OCI-LY7 (cell line): Measurements from ENCODE around the gene ABR. TPM values are rescaled to one million over a fixed set of nuclear protein-coding genes. Genes with fewer than 3 reads are reported as not detected.
"Not testable (repeated sequence)": the region's sequence is repeated elsewhere in the genome, so short reads cannot be mapped to it uniquely, and the experiment has no call there.

Source experiments
- BruUV-seq: library from RNA; stranded (reverse); fragments of 400-500 nt; replicated peaks from 2 replicates; lab custom pipeline; 2021; lab: Mats Ljungman, UMichigan
- CTCF ChIA-PET: fragments of 300-600 bp; sonication (Branson Sonifier 250); formaldehyde crosslinking; loops from one replicate; lab custom pipeline; 2022; ENCODE audit warnings: antibody characterized with exemption; ENCODE audit not compliant: unreplicated experiment; lab: Charles Lee
- POLR2A ChIA-PET: fragments of 300-600 bp; sonication (Branson Sonifier 250); formaldehyde crosslinking; loops from one replicate; lab custom pipeline; 2022; ENCODE audit warnings: antibody characterized with exemption; lab: Charles Lee
- DNase-seq: peaks from one replicate; pipeline ENCODE4 v3.0.0-alpha.2; 2015; ENCODE audit warnings: low spot score
- H2AFZ ChIP-seq: fragments of 200-600 bp; sonication (generic), shearing (Covaris generic); 2 replicates; pipeline ENCODE4 v1.6.1; 2014; ENCODE audit warnings: mild to moderate bottlenecking, antibody characterized with exemption, low read length, moderate library complexity
- H3K27ac ChIP-seq: fragments of 200-600 bp; sonication (generic); 2 replicates; pipeline ENCODE4 v1.5.1; 2014; ENCODE audit warnings: mixed run types, low read depth, mild to moderate bottlenecking, moderate library complexity, low read length, inconsistent platforms; ENCODE audit not compliant: poor library complexity, severe bottlenecking
- H3K36me3 ChIP-seq: fragments of 200-600 bp; sonication (generic); 2 replicates; pipeline ENCODE4 v1.6.1; 2014; ENCODE audit warnings: mild to moderate bottlenecking, antibody characterized with exemption, low read length, moderate library complexity, mixed read lengths; ENCODE audit not compliant: insufficient read depth
- H3K4me1 ChIP-seq: fragments of 200-600 bp; sonication (generic); 2 replicates; pipeline ENCODE4 v1.5.1; 2014; ENCODE audit warnings: mild to moderate bottlenecking, low read length; ENCODE audit not compliant: insufficient read depth, poor library complexity, severe bottlenecking
- H3K4me2 ChIP-seq: fragments of 200-600 bp; sonication (generic); 2 replicates; pipeline ENCODE4 v1.6.1; 2014; ENCODE audit warnings: mild to moderate bottlenecking, low read length
- H3K4me3 ChIP-seq: fragments of 200-600 bp; sonication (generic); 2 replicates; pipeline ENCODE4 v1.5.1; 2014; ENCODE audit warnings: mild to moderate bottlenecking, low read depth, low read length; ENCODE audit not compliant: poor library complexity, severe bottlenecking
- H3K79me2 ChIP-seq: fragments of 200-600 bp; sonication (generic); 2 replicates; pipeline ENCODE4 v1.6.1; 2016; ENCODE audit warnings: low read depth, mild to moderate bottlenecking, low read length, moderate library complexity, mixed read lengths; ENCODE audit not compliant: insufficient read depth
- H3K9me2 ChIP-seq: fragments of 200-600 bp; sonication (generic); 2 replicates; pipeline ENCODE4 v1.6.1; 2016; ENCODE audit warnings: mild to moderate bottlenecking, low read length, mixed read lengths; ENCODE audit not compliant: insufficient read depth
- H3K9me3 ChIP-seq: fragments of 200-600 bp; sonication (generic); 2 replicates; pipeline ENCODE4 v1.6.1; 2014; ENCODE audit warnings: mild to moderate bottlenecking, mixed run types, low read length, mixed read lengths
- H4K20me1 ChIP-seq: fragments of 200-600 bp; sonication (generic); 2 replicates; pipeline ENCODE4 v1.6.1; 2014; ENCODE audit warnings: mild to moderate bottlenecking, antibody characterized with exemption, low read length, moderate library complexity, mixed read lengths; ENCODE audit not compliant: insufficient read depth
- EZH2phosphoT487 ChIP-seq: fragments of 200-600 bp; sonication (generic); IDR thresholded peaks from 2 replicates; pipeline ENCODE4 v1.6.1; 2018; ENCODE audit warnings: low read depth, borderline replicate concordance, mild to moderate bottlenecking, mixed run types, antibody characterized with exemption, low read length, moderate library complexity, mixed read lengths
- intact Hi-C: fragments of 100-400 bp; cut with micrococcal nuclease; formaldehyde crosslinking; loops from one replicate; pipeline ENCODE4 v1.10.0; 2022; ENCODE audit not compliant: unreplicated experiment
- total RNA-seq, 2 experiments: library from RNA; depleted of rRNA in 1 of 2; stranded (reverse); fragments of >200 nt in 1 of 2; shearing (Covaris generic) in 1 of 2; gene quantifications; 2 replicates each; pipeline ENCODE4 v1.2.3, GENCODE V29; 2014 to 2022
- TF ChIP-seq, protein P1 (sequence below): fragments of 200-600 bp; sonication (generic); conservative IDR thresholded peaks from 2 replicates; pipeline ENCODE4 v1.5.1; 2014; ENCODE audit warnings: mild to moderate bottlenecking, antibody characterized with exemption, low read length, moderate library complexity, mixed read lengths

Gene ABR
- total RNA-seq, 2 experiments from 2014 or later, result 164 to 181 TPM

DNA sequence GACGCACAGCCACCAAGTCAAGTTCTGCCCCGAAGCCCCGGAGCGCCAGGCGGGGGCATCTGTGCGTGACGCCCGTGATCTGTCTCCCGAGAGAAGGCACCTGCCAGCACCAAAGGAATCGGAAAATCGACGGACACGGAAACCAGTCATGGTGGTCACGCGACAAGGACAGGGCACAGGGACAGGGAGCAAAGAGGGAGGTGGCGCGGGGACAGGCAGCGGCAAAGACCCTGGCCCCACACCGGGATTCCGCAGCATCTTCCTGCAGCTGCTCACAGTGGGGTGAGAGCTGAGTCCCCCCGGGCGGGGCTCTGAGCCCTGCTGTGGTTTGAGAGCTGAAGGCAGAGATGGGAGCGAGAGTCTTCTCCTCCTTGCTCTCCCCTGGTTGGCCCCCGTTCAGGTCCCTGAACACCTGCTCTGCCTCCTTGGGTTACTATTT, 56.4 kb downstream of the ABR start:
- CTCF ChIA-PET, result interaction anchor here (1.0 kb wide), 1 partner anchor 209 kb away, joined by 3 read pairs; no protein-coding TSS in a partner anchor
- Histone ChIP-seq H3K4me3 (peak overlapping the region; percentile 8), H3K9me2 (no peaks in the 10 kb centered on the region), H4K20me1 (peaks cover 9% of the 10 kb centered on the region), H3K79me2 (peaks cover 10% of the 10 kb centered on the region), H3K9me3 (no peaks in the 10 kb centered on the region), H2AFZ (no peak overlapping the region), H3K4me2 (peak overlapping the region; percentile 41), H3K4me1 (peaks cover 24% of the 10 kb centered on the region), H3K36me3 (peaks cover 32% of the 10 kb centered on the region), H3K27ac (peak overlapping the region; percentile 34)
- intact Hi-C loops, result loop anchor here (1.0 to 5.0 kb wide), 6 partner anchors 44 to 209 kb away; no protein-coding TSS in a partner anchor
- TF ChIP-seq, protein P1, sequence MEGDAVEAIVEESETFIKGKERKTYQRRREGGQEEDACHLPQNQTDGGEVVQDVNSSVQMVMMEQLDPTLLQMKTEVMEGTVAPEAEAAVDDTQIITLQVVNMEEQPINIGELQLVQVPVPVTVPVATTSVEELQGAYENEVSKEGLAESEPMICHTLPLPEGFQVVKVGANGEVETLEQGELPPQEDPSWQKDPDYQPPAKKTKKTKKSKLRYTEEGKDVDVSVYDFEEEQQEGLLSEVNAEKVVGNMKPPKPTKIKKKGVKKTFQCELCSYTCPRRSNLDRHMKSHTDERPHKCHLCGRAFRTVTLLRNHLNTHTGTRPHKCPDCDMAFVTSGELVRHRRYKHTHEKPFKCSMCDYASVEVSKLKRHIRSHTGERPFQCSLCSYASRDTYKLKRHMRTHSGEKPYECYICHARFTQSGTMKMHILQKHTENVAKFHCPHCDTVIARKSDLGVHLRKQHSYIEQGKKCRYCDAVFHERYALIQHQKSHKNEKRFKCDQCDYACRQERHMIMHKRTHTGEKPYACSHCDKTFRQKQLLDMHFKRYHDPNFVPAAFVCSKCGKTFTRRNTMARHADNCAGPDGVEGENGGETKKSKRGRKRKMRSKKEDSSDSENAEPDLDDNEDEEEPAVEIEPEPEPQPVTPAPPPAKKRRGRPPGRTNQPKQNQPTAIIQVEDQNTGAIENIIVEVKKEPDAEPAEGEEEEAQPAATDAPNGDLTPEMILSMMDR, result no peak
- TF ChIP-seq EZH2phosphoT487, result no peak
- BruUV-seq, result no TSS peak
- peak; percentile 49 for DNase-seq
- POLR2A ChIA-PET, result interaction anchor here (0.6 to 0.7 kb wide), 2 partner anchors 39 to 106 kb away, joined by 3 read pairs; no protein-coding TSS in a partner anchor

DNA sequence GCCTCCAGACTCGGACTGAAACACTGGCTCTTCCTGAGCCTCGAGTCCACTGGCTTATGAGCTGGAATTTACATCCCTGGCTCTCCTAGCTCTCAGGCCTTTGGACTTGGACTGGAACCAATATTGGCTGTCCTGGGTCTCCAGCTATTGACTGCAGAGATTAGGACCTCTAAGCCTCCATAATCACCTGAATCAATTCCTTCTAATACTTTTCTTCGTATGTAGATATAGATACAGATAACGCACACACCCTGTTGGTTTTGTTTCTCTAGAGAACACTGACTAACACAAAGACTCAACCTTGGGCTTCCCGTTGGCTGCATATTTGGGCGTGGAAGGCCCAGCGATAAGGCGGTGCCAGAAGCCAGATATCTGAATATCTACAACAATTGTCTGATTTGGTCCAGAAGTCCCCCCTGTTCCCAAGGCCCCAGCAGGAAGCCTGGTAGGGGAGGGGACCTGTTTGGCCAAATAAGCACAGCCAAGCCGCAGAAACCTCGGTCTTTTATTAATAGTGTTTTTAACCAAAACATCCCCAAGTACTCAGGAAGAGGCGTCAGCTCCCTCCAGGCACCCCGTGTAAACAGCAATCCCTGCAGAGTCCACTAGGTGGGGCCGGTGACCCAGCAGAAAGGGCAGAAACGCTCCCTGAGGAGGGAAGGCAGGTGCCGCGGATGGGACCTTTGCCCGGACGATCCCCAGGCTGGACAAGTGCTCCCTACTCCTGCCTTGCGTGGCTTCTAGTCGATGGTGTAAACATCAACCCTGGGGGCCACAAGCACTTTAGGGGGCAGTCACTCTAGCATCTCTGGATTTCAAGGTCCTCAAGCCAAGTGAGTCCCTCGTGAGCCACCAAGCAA, 57.0 kb downstream of the ABR start:
- ChIA-PET CTCF (interaction anchor here (0.6 to 1.0 kb wide), 4 partner anchors 59 to 210 kb away, joined by 3 read pairs; no protein-coding TSS in a partner anchor), POLR2A (interaction anchor here (0.5 to 0.7 kb wide), 2 partner anchors 34 to 107 kb away, joined by 3 read pairs; no protein-coding TSS in a partner anchor)
- BruUV-seq, result no TSS peak
- Histone ChIP-seq H3K4me3 (peak overlapping the region; percentile 8), H3K4me2 (peak overlapping the region; percentile 41), H3K27ac (peak overlapping the region; percentile 34), H3K9me3 (no peaks in the 10 kb centered on the region), H4K20me1 (peaks cover 9% of the 10 kb centered on the region), H3K79me2 (peaks cover 10% of the 10 kb centered on the region), H3K4me1 (peaks cover 24% of the 10 kb centered on the region), H3K36me3 (peaks cover 32% of the 10 kb centered on the region), H3K9me2 (no peaks in the 10 kb centered on the region), H2AFZ (no peak overlapping the region)
- DNase-seq, result peak; percentile 75
- no peak for TF ChIP-seq EZH2phosphoT487
- TF ChIP-seq, protein P1, result peak; percentile 93
- intact Hi-C loops, result loop anchor here (1.0 to 5.0 kb wide), 6 partner anchors 45 to 210 kb away; no protein-coding TSS in a partner anchor

DNA sequence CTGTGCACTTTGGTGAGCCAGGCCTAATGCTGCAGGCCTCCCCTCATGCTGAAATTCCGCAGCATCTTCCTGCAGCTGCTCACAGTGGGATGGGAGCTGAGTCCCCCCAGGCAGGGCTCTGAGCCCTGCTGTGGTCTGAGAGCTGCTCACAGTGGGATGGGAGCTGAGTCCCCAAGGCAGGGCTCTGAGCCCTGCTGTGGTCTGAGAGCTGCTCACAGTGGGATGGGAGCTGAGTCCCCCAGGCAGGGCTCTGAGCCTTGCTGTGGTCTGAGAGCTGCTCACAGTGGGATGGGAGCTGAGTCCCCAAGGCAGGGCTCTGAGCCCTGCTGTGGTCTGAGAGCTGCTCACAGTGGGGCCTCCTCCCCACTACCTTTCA, 58.4 kb downstream of the ABR start:
- H3K9me2 ChIP-seq, H3K9me3 ChIP-seq, CTCF ChIA-PET, H3K4me2 ChIP-seq, DNase-seq, H4K20me1 ChIP-seq, H3K4me3 ChIP-seq, BruUV-seq, H3K27ac ChIP-seq, H2AFZ ChIP-seq, POLR2A ChIA-PET: not testable (repeated sequence)
- H3K4me1 ChIP-seq, result peaks cover 24% of the 10 kb centered on the region
- intact Hi-C loops, result loop anchor here (5.0 kb wide), 2 partner anchors 46 to 136 kb away; no protein-coding TSS in a partner anchor
- H3K79me2 ChIP-seq, result peaks cover 10% of the 10 kb centered on the region
- H3K36me3 ChIP-seq, result peaks cover 32% of the 10 kb centered on the region
